SK-N-SH (cell line): Measurements from ENCODE around the gene CRIM1. TPM values are rescaled to one million over a fixed set of nuclear protein-coding genes. Genes with fewer than 3 reads are reported as not detected.

ENCODE experiments used
- CTCF ChIA-PET: fragments of 300-600, 350-600 bp; formaldehyde crosslinking; extraction: SDS; loops from one replicate; lab custom pipeline; 2021; lab: Yijun Ruan, JAX
- POLR2A ChIA-PET: fragments of 350-600 bp; sonication (Branson Sonifier 250); formaldehyde crosslinking; extraction: SDS; loops from one replicate; lab custom pipeline; 2020; ENCODE audit warnings: antibody characterized with exemption, inconsistent platforms; lab: Yijun Ruan, JAX
- DNase-seq: peaks from one replicate; pipeline ENCODE4 v3.0.0; 2012
- H2AFZ ChIP-seq: fragments of 200-600 bp; sonication (generic); 2 replicates; pipeline ENCODE4 v1.8.1; 2016; ENCODE audit warnings: antibody characterized with exemption, mild to moderate bottlenecking, low read depth
- H3F3A ChIP-seq: fragments of 200-600 bp; sonication (generic); replicated peaks from 2 replicates; pipeline ENCODE3; 2016; ENCODE audit warnings: antibody characterized with exemption, mild to moderate bottlenecking; ENCODE audit not compliant: insufficient read depth
- H3K27ac ChIP-seq, 2 experiments: fragments of 200-500 bp in 1 of 2; fragments of 200-600 bp in 1 of 2; sonication (Bioruptor generic) in 1 of 2; sonication (generic), shearing (Covaris generic) in 1 of 2; 2 replicates each; pipeline versions ENCODE4 v1.5.1 to v1.6.1; 2014 to 2016; ENCODE audit warnings: low read depth in 2 of 2, inconsistent platforms in 1 of 2, low read length in 1 of 2, mild to moderate bottlenecking in 1 of 2, mixed read lengths in 1 of 2
- H3K27me3 ChIP-seq: fragments of 200-600 bp; sonication (generic), shearing (Covaris generic); 2 replicates; pipeline ENCODE4 v1.6.1; 2016; ENCODE audit warnings: mixed run types; ENCODE audit not compliant: insufficient read depth
- H3K36me3 ChIP-seq, 2 experiments: fragments of 200-500 bp in 1 of 2; fragments of 200-600 bp in 1 of 2; sonication (Bioruptor generic) in 1 of 2; sonication (generic) in 1 of 2; replicated peaks in 1 of 2; 2 replicates each; pipeline versions ENCODE3 to v1.5.1; 2014 to 2016; ENCODE audit warnings: low read length in 1 of 2, mild to moderate bottlenecking in 1 of 2; ENCODE audit not compliant: insufficient read depth in 2 of 2, control insufficient read depth in 1 of 2
- H3K4me1 ChIP-seq, 2 experiments: fragments of 200-500 bp in 1 of 2; fragments of 200-600 bp in 1 of 2; sonication (Bioruptor generic) in 1 of 2; sonication (generic), shearing (Covaris generic) in 1 of 2; 2 replicates each; pipeline versions ENCODE4 v1.5.1 to v1.6.1; 2014 to 2016; ENCODE audit warnings: low read depth in 1 of 2, low read length in 1 of 2, mixed run types in 1 of 2; ENCODE audit not compliant: insufficient read depth in 2 of 2, control insufficient read depth in 1 of 2
- H3K4me2 ChIP-seq: fragments of 200-600 bp; sonication (generic), shearing (Covaris generic); 2 replicates; pipeline ENCODE4 v1.6.1; 2017; ENCODE audit warnings: mixed run types
- H3K4me3 ChIP-seq, 2 experiments: fragments of 200-500 bp in 1 of 2; fragments of 200-600 bp in 1 of 2; sonication (Bioruptor generic) in 1 of 2; sonication (generic), shearing (Covaris generic) in 1 of 2; 2 replicates each; pipeline versions ENCODE4 v1.5.1 to v1.8.1; 2014 to 2016; ENCODE audit warnings: low read depth in 2 of 2, inconsistent platforms in 1 of 2, low read length in 1 of 2, mild to moderate bottlenecking in 1 of 2, mixed read lengths in 1 of 2, moderate library complexity in 1 of 2
- H3K79me2 ChIP-seq: fragments of 200-600 bp; sonication (generic); 2 replicates; pipeline ENCODE4 v1.8.1; 2017; ENCODE audit warnings: mild to moderate bottlenecking; ENCODE audit not compliant: insufficient read depth
- H3K9ac ChIP-seq: fragments of 200-600 bp; sonication (generic); 2 replicates; pipeline ENCODE4 v1.6.1; 2017; ENCODE audit warnings: mixed run types
- H3K9me2 ChIP-seq: fragments of 200-600 bp; sonication (generic); 2 replicates; pipeline ENCODE4 v1.6.1; 2017; ENCODE audit warnings: mixed run types
- H3K9me3 ChIP-seq: fragments of 200-600 bp; sonication (generic); 2 replicates; pipeline ENCODE4 v1.6.1; 2017; ENCODE audit warnings: mixed run types, mild to moderate bottlenecking, moderate library complexity
- H4K20me1 ChIP-seq: fragments of 200-600 bp; sonication (generic); 2 replicates; pipeline ENCODE4 v1.6.1; 2017; ENCODE audit warnings: mild to moderate bottlenecking, mixed run types; ENCODE audit not compliant: insufficient read depth
- EP300 ChIP-seq, 2 experiments: IDR thresholded peaks; 2 replicates each; pipeline versions ENCODE4 v1.4.0 to v1.6.1; 2012; ENCODE audit warnings: borderline replicate concordance in 1 of 2, low read depth in 1 of 2, low read length in 1 of 2
- EZH2phosphoT487 ChIP-seq: fragments of 200-600 bp; sonication (generic); IDR thresholded peaks from 2 replicates; pipeline ENCODE4 v1.6.1; 2017; ENCODE audit warnings: low read depth, mixed run types, mild to moderate bottlenecking, antibody characterized with exemption, moderate library complexity, borderline replicate concordance
- GABPA ChIP-seq: IDR thresholded peaks from 2 replicates; pipeline ENCODE4 v1.4.0; 2012; ENCODE audit warnings: low read depth, mild to moderate bottlenecking
- NRF1 ChIP-seq: IDR thresholded peaks from 2 replicates; pipeline ENCODE4 v1.6.1; 2012; ENCODE audit warnings: low read depth, mild to moderate bottlenecking, low read length
- PBX3 ChIP-seq: IDR thresholded peaks from 2 replicates; pipeline ENCODE4; 2012
- POLR2AphosphoS5 ChIP-seq: IDR thresholded peaks from 2 replicates; pipeline ENCODE4 v1.6.1; 2012; ENCODE audit warnings: low read depth, low read length
- RAD21 ChIP-seq: IDR thresholded peaks from 2 replicates; pipeline ENCODE4 v1.6.1; 2012; ENCODE audit warnings: mild to moderate bottlenecking, low read length
- RXRA ChIP-seq: IDR thresholded peaks from 2 replicates; pipeline ENCODE4 v1.4.0; 2012; ENCODE audit warnings: low read depth, mild to moderate bottlenecking, borderline replicate concordance
- SIN3A ChIP-seq: IDR thresholded peaks from 2 replicates; pipeline ENCODE4 v1.6.1; 2012; ENCODE audit warnings: low read depth, mild to moderate bottlenecking, low read length, moderate library complexity, borderline replicate concordance
- SMC3 ChIP-seq: IDR thresholded peaks from 2 replicates; pipeline ENCODE4 v1.6.1; 2012; ENCODE audit warnings: low read depth, low read length, improper control_type of control experiment
- TCF12 ChIP-seq: IDR thresholded peaks from 2 replicates; pipeline ENCODE4 v1.4.0; 2012
- TEAD4 ChIP-seq: IDR thresholded peaks from 2 replicates; pipeline ENCODE4 v1.4.0; 2012; ENCODE audit warnings: mild to moderate bottlenecking, borderline replicate concordance; ENCODE audit not compliant: insufficient read depth
- USF2 ChIP-seq: fragments of 150-350 bp; IDR thresholded peaks from 2 replicates; pipeline ENCODE4 v1.6.1; 2017; ENCODE audit warnings: antibody characterized with exemption, low read length, low read depth, borderline replicate concordance
- WGBS: methylation state at CpG from one replicate; pipeline ENCODE4 v1.1.6; 2017; ENCODE audit warnings: low lambda C conversion rate; 5-methylcytosine and 5-hydroxymethylcytosine counted together
- polyA plus RNA-seq, 3 experiments: library from polyadenylated mRNA; depleted of rRNA; stranded (reverse); fragments of >200 nt; gene quantifications; 2 replicates each; pipeline ENCODE4 v1.2.3, GENCODE V29; 2012

CRIM1 gene
- polyA plus RNA-seq, 1 of the 3 experiments (the other 2 are of a cell fraction): 244 TPM

- TF ChIP-seq TEAD4 (no peak), RAD21 (peak; percentile 79), NRF1 (no peak), EP300 (IDR thresholded peaks at IDR 0.05; ENCODE audit: borderline replicate concordance in 1 of 2, low read depth in 1 of 2, low read length in 1 of 2) (no peak)
These were observed 151.8 kb downstream of the CRIM1 start (continued) for GRCh38 chr2:36507408-36507812.

GRCh38 chr2:36509075-36509474, 153.5 kb downstream of the CRIM1 start:
- Histone ChIP-seq H4K20me1 (no peaks in the 10 kb centered on the region), H3K4me3 (no peak overlapping the region), H3K27ac (peak overlapping the region in 1 of 2 experiments; percentile 20; a peak in 1 of 4 replicates), H3K9ac (no peak overlapping the region), H3K4me1 (peaks cover 0 to 5% of the 10 kb centered on the region in 2 experiments; a peak in 2 of 4 replicates), H3K79me2 (peaks cover 80% of the 10 kb centered on the region), H3K9me3 (no peaks in the 10 kb centered on the region), H3K27me3 (no peaks in the 10 kb centered on the region), H3F3A (peaks cover 72% of the 10 kb centered on the region), H2AFZ (no peak overlapping the region), H3K9me2 (no peaks in the 10 kb centered on the region), H3K4me2 (no peak overlapping the region), H3K36me3 (peaks cover 47 to 83% of the 10 kb centered on the region in 2 experiments)
- no peak for DNase-seq
- 86% methylated on average over 6 of the region's 6 CpGs for WGBS
- ChIA-PET POLR2A (no interaction called here), CTCF (interaction anchor here (2.4 kb wide), 1 partner anchor 10 kb away, joined by 8 read pairs; no protein-coding TSS in a partner anchor)
- TF ChIP-seq TCF12 (no peak), SIN3A (no peak), RXRA (no peak), USF2 (no peak), EZH2phosphoT487 (no peak), TEAD4 (no peak), GABPA (no peak)

- TF ChIP-seq SMC3: no peak
- no peak for TF ChIP-seq POLR2AphosphoS5
- TF ChIP-seq PBX3: no peak
- DNase-seq: no peak
- no peak overlapping the region for H3K4me2 ChIP-seq
- no peak overlapping the region for H3K9ac ChIP-seq
- ChIA-PET CTCF (interaction anchor here (1.0 to 1.2 kb wide), 3 partner anchors 10 to 273 kb away, joined by 3 to 4 read pairs (median 3); no protein-coding TSS in a partner anchor), POLR2A (no interaction called here)
- H4K20me1 ChIP-seq: no peaks in the 10 kb centered on the region
- H3K36me3 ChIP-seq: peaks cover 71 to 94% of the 10 kb centered on the region in 2 experiments
- peaks cover 67% of the 10 kb centered on the region for H3F3A ChIP-seq
- peaks cover 0 to 5% of the 10 kb centered on the region in 2 experiments; a peak in 2 of 4 replicates for H3K4me1 ChIP-seq
- no peak overlapping the region for H2AFZ ChIP-seq
- WGBS: 82% methylated on average over 9 of the region's 9 CpGs
- peaks cover 79% of the 10 kb centered on the region for H3K79me2 ChIP-seq
- no peaks in the 10 kb centered on the region for H3K9me3 ChIP-seq
- H3K27me3 ChIP-seq: no peaks in the 10 kb centered on the region
- H3K27ac ChIP-seq: no peak overlapping the region
- H3K9me2 ChIP-seq: no peaks in the 10 kb centered on the region
- no peak overlapping the region for H3K4me3 ChIP-seq
These were observed 156.5 kb downstream of the CRIM1 start for GRCh38 chr2:36511858-36512603.
